Natural killer cell (primary cell): ENCODE data around the gene PYDC1. TPM values are rescaled to one million over a fixed set of nuclear protein-coding genes. Genes with fewer than 3 reads are reported as not detected.

Source experiments
- ATAC-seq, 3 donors: fragments of 150-1000 bp in 2 of 3; fragments of 200-7000 bp in 1 of 3; cut with Tn5 transposase; 1 replicate in 1 of 3; 2 replicates in 2 of 3; pipeline ENCODE4 v1.10.0; 2021; ENCODE audit warnings: mild to moderate bottlenecking in 2 of 3, moderate library complexity in 2 of 3
- DNase-seq, 2 donors: peaks; one replicate each; pipeline versions ENCODE4 v3.0.0 to v3.0.0-alpha.2; 2013 to 2021; ENCODE audit warnings: mixed read lengths in 1 of 2
- H3K27ac ChIP-seq: one replicate; pipeline ENCODE4 v1.5.1; 2013; ENCODE audit warnings: mild to moderate bottlenecking, low read length
- H3K27me3 ChIP-seq: one replicate; pipeline ENCODE4 v1.6.1; 2013; ENCODE audit warnings: low read length; ENCODE audit not compliant: control insufficient read depth, insufficient read depth
- H3K36me3 ChIP-seq: one replicate; pipeline ENCODE4 v1.6.1; 2013; ENCODE audit warnings: low read length; ENCODE audit not compliant: control insufficient read depth, insufficient read depth
- H3K4me1 ChIP-seq: one replicate; pipeline ENCODE4 v1.6.1; 2013; ENCODE audit warnings: low read length; ENCODE audit not compliant: control insufficient read depth, insufficient read depth
- H3K4me3 ChIP-seq: one replicate; pipeline ENCODE4 v1.5.1; 2013; ENCODE audit warnings: low read length
- H3K9me3 ChIP-seq: one replicate; pipeline ENCODE4 v1.6.1; 2013; ENCODE audit warnings: low read length; ENCODE audit not compliant: control insufficient read depth, insufficient read depth
- H3K27ac Mint-ChIP-seq, 2 donors: one replicate each; pipeline ENCODE4 v1.8.0; 2022; ENCODE audit warnings: mild to moderate bottlenecking in 2 of 2, mixed read lengths in 2 of 2, moderate library complexity in 1 of 2
- H3K27me3 Mint-ChIP-seq, 2 donors: one replicate each; pipeline ENCODE4 v1.8.0; 2022; ENCODE audit warnings: low read depth in 2 of 2, mixed read lengths in 2 of 2
- H3K36me3 Mint-ChIP-seq: one replicate; pipeline ENCODE4 v1.8.0; 2022; ENCODE audit warnings: mixed read lengths
- H3K4me1 Mint-ChIP-seq, 2 donors: one replicate each; pipeline ENCODE4 v1.8.0; 2022; ENCODE audit warnings: mixed read lengths in 2 of 2
- H3K4me3 Mint-ChIP-seq: one replicate; pipeline ENCODE4 v1.8.0; 2022; ENCODE audit warnings: mild to moderate bottlenecking, moderate library complexity, mixed read lengths
- H3K9me3 Mint-ChIP-seq, 2 donors: one replicate each; pipeline ENCODE4 v1.8.0; 2022; ENCODE audit warnings: mixed read lengths in 2 of 2
- WGBS: methylation state at CpG from one replicate; pipeline ENCODE4 v1.1.7; 2013; ENCODE audit warnings: missing lambda C conversion rate; ENCODE audit not compliant: insufficient coverage; 5-methylcytosine and 5-hydroxymethylcytosine counted together
- intact Hi-C: fragments of 100-400 bp; cut with micrococcal nuclease; formaldehyde crosslinking; loops from one replicate; pipeline ENCODE4 v1.14.2; 2022
- total RNA-seq, 4 donors: library from RNA; stranded (reverse); fragments of 120-200 nt in 1 of 4; gene quantifications; one replicate each; pipeline versions ENCODE4 v1.2.3 to v1.2.4, GENCODE V29; 2013 to 2022
- TF ChIP-seq, protein P1 (sequence below): fragments of 200-600 bp; IDR thresholded peaks from one replicate; pipeline ENCODE4 v1.8.0; 2022; ENCODE audit warnings: antibody characterized with exemption

Gene PYDC1
- total RNA-seq, 3 donors from 2014 or later (not counting 1 experiment from before 2014, with no cell fraction given), result not detected

DNA sequence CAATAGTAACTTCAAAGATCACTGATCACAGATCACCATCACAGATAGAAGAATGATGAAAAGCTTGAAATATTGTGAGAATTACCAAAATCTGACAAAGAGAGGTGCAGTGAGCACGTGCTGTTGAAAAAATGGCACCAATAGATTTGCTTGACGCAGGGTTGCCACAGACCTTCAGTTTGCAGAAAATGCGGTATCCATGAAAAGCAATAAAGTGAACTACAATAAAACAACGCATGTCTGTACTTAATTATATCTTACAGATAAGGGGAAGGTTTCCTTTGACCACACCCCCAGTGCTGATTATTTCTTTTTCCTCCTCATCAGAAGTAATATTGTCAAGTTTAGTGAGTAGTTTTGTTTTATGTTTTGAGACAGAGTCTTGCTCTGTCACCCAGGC is 21.1 kb upstream of the PYDC1 start:
- DNase-seq (no peak), ATAC-seq (no peak)
- H3K4me1 Mint-ChIP-seq, result no peaks in the 10 kb centered on the region
- no peaks in the 10 kb centered on the region for H3K36me3 Mint-ChIP-seq
- no peak overlapping the region for H3K27ac Mint-ChIP-seq
- H3K9me3 ChIP-seq, result no peaks in the 10 kb centered on the region
- intact Hi-C loops, result no loop called here
- no peaks in the 10 kb centered on the region for H3K4me1 ChIP-seq
- no peaks in the 10 kb centered on the region for H3K36me3 ChIP-seq
- no peak overlapping the region for H3K27ac ChIP-seq
- TF ChIP-seq, protein P1, sequence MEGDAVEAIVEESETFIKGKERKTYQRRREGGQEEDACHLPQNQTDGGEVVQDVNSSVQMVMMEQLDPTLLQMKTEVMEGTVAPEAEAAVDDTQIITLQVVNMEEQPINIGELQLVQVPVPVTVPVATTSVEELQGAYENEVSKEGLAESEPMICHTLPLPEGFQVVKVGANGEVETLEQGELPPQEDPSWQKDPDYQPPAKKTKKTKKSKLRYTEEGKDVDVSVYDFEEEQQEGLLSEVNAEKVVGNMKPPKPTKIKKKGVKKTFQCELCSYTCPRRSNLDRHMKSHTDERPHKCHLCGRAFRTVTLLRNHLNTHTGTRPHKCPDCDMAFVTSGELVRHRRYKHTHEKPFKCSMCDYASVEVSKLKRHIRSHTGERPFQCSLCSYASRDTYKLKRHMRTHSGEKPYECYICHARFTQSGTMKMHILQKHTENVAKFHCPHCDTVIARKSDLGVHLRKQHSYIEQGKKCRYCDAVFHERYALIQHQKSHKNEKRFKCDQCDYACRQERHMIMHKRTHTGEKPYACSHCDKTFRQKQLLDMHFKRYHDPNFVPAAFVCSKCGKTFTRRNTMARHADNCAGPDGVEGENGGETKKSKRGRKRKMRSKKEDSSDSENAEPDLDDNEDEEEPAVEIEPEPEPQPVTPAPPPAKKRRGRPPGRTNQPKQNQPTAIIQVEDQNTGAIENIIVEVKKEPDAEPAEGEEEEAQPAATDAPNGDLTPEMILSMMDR, result no peak
- no peaks in the 10 kb centered on the region for H3K27me3 ChIP-seq
- H3K4me3 ChIP-seq, result no peak overlapping the region
- H3K4me3 Mint-ChIP-seq, result no peak overlapping the region
- 91% methylated on average over 3 of the region's 4 CpGs for WGBS
- H3K9me3 Mint-ChIP-seq, result no peaks in the 10 kb centered on the region
- no peaks in the 10 kb centered on the region for H3K27me3 Mint-ChIP-seq

GRCh38 chr16:31229501-31229900 is 12.6 kb upstream of the PYDC1 start:
- Histone ChIP-seq H3K27me3 (no peaks in the 10 kb centered on the region), H3K27ac (no peak overlapping the region), H3K36me3 (no peaks in the 10 kb centered on the region), H3K4me3 (no peak overlapping the region), H3K9me3 (no peaks in the 10 kb centered on the region), H3K4me1 (no peaks in the 10 kb centered on the region)
- no peak for ATAC-seq
- Mint-ChIP-seq H3K36me3 (no peaks in the 10 kb centered on the region), H3K27me3 (no peaks in the 10 kb centered on the region), H3K4me3 (no peak overlapping the region), H3K27ac (no peak overlapping the region), H3K9me3 (no peaks in the 10 kb centered on the region), H3K4me1 (no peaks in the 10 kb centered on the region)
- 53% methylated on average over 10 of the region's 10 CpGs for WGBS
- no peak for DNase-seq
- intact Hi-C loops, result no loop called here
- TF ChIP-seq, protein P1, result no peak

GRCh38 chr16:31228206-31228605 is 11.3 kb upstream of the PYDC1 start:
- Histone ChIP-seq H3K36me3 (no peaks in the 10 kb centered on the region), H3K27ac (no peak overlapping the region), H3K9me3 (no peaks in the 10 kb centered on the region), H3K4me1 (no peaks in the 10 kb centered on the region), H3K27me3 (no peaks in the 10 kb centered on the region), H3K4me3 (no peak overlapping the region)
- TF ChIP-seq, protein P1, result no peak
- Mint-ChIP-seq H3K4me3 (no peak overlapping the region), H3K36me3 (no peaks in the 10 kb centered on the region), H3K27me3 (no peaks in the 10 kb centered on the region), H3K27ac (no peak overlapping the region), H3K4me1 (no peaks in the 10 kb centered on the region), H3K9me3 (no peaks in the 10 kb centered on the region)
- intact Hi-C loops, result no loop called here
- no peak for DNase-seq
- WGBS, result 96% methylated on average over 4 of the region's 4 CpGs
- no peak for ATAC-seq

DNA sequence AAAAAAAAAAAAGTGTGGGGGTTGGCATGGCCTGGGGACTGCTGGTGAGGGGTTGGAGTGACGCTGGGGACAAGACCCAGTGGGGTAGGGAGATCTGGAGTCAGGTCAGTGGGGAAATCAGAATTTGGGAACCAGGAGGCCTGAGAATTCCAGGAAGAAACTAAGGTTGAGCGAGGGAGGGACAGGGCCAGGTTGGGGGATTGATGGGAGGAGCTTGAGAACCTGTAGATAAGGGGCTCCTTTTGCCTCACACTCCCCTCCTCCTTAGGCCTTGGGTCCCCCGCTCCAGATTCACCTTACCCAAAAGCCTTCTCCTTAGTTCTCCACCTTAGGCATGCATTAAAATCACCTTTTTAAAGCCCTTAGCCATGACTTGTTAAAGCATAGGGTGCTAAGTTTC is 8.3 kb upstream of the PYDC1 start:
- ATAC-seq, result no peak
- Mint-ChIP-seq H3K4me1 (peaks cover 0 to 13% of the 10 kb centered on the region in 2 donors), H3K27me3 (peaks cover 0 to 14% of the 10 kb centered on the region in 2 donors), H3K36me3 (no peaks in the 10 kb centered on the region), H3K27ac (no peak overlapping the region), H3K4me3 (no peak overlapping the region), H3K9me3 (no peaks in the 10 kb centered on the region)
- H3K36me3 ChIP-seq, result no peaks in the 10 kb centered on the region
- intact Hi-C loops, result no loop called here
- TF ChIP-seq, protein P1, result no peak
- H3K9me3 ChIP-seq, result no peaks in the 10 kb centered on the region
- H3K4me3 ChIP-seq, result no peak overlapping the region
- 94% methylated on average over 3 of the region's 3 CpGs for WGBS
- no peak overlapping the region for H3K27ac ChIP-seq
- H3K27me3 ChIP-seq, result no peaks in the 10 kb centered on the region
- no peak for DNase-seq
- no peaks in the 10 kb centered on the region for H3K4me1 ChIP-seq
